Measurements from ENCODE around the gene TCF25. TPM values are rescaled to one million over a fixed set of nuclear protein-coding genes. Genes with fewer than 3 reads are reported as not detected.

Gene TCF25
- total RNA-seq, 2 donors from 2014 or later, result 141 to 302 TPM

GRCh38 chr16:89955001-89955685 is 81.8 kb downstream of the TCF25 start:
- no peaks in the 10 kb centered on the region for H3K9me3 ChIP-seq
- no peak for DNase-seq (ENCODE audit: low spot score)
- H3K4me3 ChIP-seq, result no peak overlapping the region
- intact Hi-C loops (cut with DNase I), result no loop called here
- H3K27ac ChIP-seq, result no peak overlapping the region
- whole genome bisulfite sequencing, result 90% methylated on average over 15 of the region's 15 CpGs
- no peaks in the 10 kb centered on the region for H3K27me3 ChIP-seq (replicated peaks; ENCODE audit: insufficient read depth)
- TF ChIP-seq, protein P1, sequence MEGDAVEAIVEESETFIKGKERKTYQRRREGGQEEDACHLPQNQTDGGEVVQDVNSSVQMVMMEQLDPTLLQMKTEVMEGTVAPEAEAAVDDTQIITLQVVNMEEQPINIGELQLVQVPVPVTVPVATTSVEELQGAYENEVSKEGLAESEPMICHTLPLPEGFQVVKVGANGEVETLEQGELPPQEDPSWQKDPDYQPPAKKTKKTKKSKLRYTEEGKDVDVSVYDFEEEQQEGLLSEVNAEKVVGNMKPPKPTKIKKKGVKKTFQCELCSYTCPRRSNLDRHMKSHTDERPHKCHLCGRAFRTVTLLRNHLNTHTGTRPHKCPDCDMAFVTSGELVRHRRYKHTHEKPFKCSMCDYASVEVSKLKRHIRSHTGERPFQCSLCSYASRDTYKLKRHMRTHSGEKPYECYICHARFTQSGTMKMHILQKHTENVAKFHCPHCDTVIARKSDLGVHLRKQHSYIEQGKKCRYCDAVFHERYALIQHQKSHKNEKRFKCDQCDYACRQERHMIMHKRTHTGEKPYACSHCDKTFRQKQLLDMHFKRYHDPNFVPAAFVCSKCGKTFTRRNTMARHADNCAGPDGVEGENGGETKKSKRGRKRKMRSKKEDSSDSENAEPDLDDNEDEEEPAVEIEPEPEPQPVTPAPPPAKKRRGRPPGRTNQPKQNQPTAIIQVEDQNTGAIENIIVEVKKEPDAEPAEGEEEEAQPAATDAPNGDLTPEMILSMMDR (IDR thresholded peaks at IDR 0.05), result no peak
- no peak for TF ChIP-seq POLR2A (IDR thresholded peaks at IDR 0.05)
- no peak for TF ChIP-seq POLR2AphosphoS5 (IDR thresholded peaks at IDR 0.05)
- no peaks in the 10 kb centered on the region for H3K4me1 ChIP-seq (replicated peaks)
- H3K36me3 ChIP-seq, result peaks cover 0 to 10% of the 10 kb centered on the region in 2 donors

GRCh38 chr16:89956505-89957215 is 83.3 kb downstream of the TCF25 start:
- Histone ChIP-seq H3K4me1 (replicated peaks) (no peaks in the 10 kb centered on the region), H3K9me3 (no peaks in the 10 kb centered on the region), H3K27ac (no peak overlapping the region), H3K4me3 (no peak overlapping the region), H3K36me3 (peaks cover 0 to 10% of the 10 kb centered on the region in 2 donors), H3K27me3 (replicated peaks; ENCODE audit: insufficient read depth) (no peaks in the 10 kb centered on the region)
- 92% methylated on average over 15 of the region's 15 CpGs for WGBS
- no peak for DNase-seq (ENCODE audit: low spot score)
- intact Hi-C loops (cut with DNase I), result no loop called here
- no peak for TF ChIP-seq POLR2A (IDR thresholded peaks at IDR 0.05)
- no peak for TF ChIP-seq POLR2AphosphoS5 (IDR thresholded peaks at IDR 0.05)
- TF ChIP-seq, protein P1 (IDR thresholded peaks at IDR 0.05), result no peak

- no peak overlapping the region for H3K4me3 ChIP-seq
- 94% methylated on average over 23 of the region's 23 CpGs for WGBS
- no peaks in the 10 kb centered on the region for H3K27me3 ChIP-seq (replicated peaks; ENCODE audit: insufficient read depth)
- intact Hi-C loops (cut with DNase I), result no loop called here
- TF ChIP-seq POLR2AphosphoS5 (IDR thresholded peaks at IDR 0.05) (no peak), POLR2A (IDR thresholded peaks at IDR 0.05) (no peak)
- TF ChIP-seq, protein P1 (IDR thresholded peaks at IDR 0.05), result no peak
- H3K4me1 ChIP-seq (replicated peaks), result no peaks in the 10 kb centered on the region
- peaks cover 0 to 10% of the 10 kb centered on the region in 2 donors for H3K36me3 ChIP-seq
- no peak overlapping the region for H3K27ac ChIP-seq
- no peak for DNase-seq (ENCODE audit: low spot score)
- H3K9me3 ChIP-seq, result no peaks in the 10 kb centered on the region
These were observed 83.9 kb downstream of the TCF25 start for GRCh38 chr16:89957216-89957785.

- Histone ChIP-seq H3K27ac (no peak overlapping the region), H3K4me3 (no peak overlapping the region), H3K4me1 (replicated peaks) (no peaks in the 10 kb centered on the region), H3K9me3 (no peaks in the 10 kb centered on the region), H3K36me3 (peaks cover 0 to 10% of the 10 kb centered on the region in 2 donors), H3K27me3 (replicated peaks; ENCODE audit: insufficient read depth) (no peaks in the 10 kb centered on the region)
- WGBS, result 90% methylated on average over 7 of the region's 7 CpGs
- intact Hi-C loops (cut with DNase I), result no loop called here
- DNase-seq (ENCODE audit: low spot score), result no peak
- TF ChIP-seq POLR2A (IDR thresholded peaks at IDR 0.05), result no peak
- no peak for TF ChIP-seq POLR2AphosphoS5 (IDR thresholded peaks at IDR 0.05)
- TF ChIP-seq, protein P1 (IDR thresholded peaks at IDR 0.05), result no peak
These were observed 84.7 kb downstream of the TCF25 start for GRCh38 chr16:89958068-89958467.
